HG03354 (cell line): Measurements from ENCODE around the gene LMO1.

Experiments used
- ATAC-seq: cut with Tn5 transposase; IDR thresholded peaks from one replicate; pipeline ENCODE4 v1.9.1; 2021; ENCODE audit warnings: mild to moderate bottlenecking; ENCODE audit not compliant: unreplicated experiment, poor library complexity, severe bottlenecking

The LMO1 gene

DNA sequence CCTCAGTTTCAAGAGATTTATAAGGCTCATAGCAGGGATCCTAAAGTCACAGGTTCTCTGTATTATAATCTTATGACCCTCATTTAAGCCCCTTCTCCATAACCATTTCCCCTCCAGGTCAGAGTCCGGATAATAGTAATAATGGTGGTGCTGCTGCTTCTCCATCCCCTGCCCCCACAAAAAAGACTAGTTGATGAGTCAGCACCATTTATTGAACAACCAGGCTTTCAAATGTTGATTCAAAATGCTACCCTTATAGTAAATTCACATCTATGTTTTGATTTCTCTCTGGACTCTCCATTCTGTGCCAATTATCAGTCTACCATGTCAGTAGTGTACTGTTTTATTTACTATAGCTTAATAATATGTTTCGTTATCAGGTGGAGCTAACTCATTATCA, 77.2 kb downstream of the LMO1 start:
- no peak for ATAC-seq

DNA sequence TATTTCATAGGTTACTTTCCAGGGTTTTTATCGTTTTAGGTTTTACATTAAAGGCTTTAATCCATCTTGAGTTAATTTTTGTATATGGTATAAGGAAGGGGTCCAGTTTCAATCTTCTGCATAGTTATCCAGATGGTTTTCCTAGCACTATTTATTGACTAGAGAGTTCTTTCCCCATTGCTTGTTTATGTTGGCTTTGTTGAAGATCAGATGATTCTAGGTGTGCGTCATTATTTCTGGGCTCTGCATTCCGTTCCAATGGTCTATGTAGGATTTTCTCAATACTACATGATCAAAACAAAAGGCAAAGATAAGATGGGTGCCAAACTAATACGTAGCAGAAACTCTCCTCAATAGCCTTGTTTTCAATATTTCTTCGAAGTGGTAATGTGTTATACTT, 80.6 kb downstream of the LMO1 start:
- no peak for ATAC-seq

DNA sequence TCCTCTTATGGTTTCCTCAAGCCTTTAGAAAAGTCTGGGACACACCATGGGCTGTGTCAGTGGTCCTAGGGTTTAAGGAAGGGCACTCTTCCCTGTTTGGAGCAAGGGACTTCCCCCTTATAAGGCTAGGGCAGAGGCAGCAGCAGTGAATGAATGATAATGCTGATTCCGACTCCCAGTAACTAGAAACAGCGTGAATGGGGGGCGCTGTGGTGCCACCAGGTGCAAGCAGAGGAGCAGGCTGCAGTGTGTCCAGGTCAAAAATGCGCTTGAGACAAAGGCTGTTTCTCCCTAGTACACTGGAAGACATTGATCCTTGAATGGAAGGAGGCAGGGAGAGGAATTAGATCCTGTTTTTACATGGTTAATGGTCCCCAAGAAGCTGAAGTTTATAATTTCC, 83.2 kb downstream of the LMO1 start:
- no peak for ATAC-seq

DNA sequence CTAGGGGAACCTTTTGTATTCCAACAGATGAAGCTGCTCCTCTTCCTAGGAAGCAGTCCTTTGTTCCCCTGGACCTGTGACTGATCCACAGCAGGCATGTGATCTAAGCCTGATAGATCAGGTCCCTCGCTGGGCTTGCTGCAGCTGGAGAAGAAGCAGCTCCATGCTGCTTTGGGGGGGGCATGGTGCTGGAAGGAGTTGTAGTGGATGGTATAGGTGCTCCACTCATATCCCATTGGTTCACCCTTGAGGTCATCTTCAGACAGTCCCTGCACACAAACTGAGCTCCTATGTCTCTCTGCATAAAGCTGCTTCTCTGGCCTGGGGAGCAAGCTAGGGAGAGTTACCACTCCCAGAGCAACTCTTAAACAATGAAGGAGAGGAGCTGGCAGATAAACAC, 85.4 kb downstream of the LMO1 start:
- no peak for ATAC-seq

DNA sequence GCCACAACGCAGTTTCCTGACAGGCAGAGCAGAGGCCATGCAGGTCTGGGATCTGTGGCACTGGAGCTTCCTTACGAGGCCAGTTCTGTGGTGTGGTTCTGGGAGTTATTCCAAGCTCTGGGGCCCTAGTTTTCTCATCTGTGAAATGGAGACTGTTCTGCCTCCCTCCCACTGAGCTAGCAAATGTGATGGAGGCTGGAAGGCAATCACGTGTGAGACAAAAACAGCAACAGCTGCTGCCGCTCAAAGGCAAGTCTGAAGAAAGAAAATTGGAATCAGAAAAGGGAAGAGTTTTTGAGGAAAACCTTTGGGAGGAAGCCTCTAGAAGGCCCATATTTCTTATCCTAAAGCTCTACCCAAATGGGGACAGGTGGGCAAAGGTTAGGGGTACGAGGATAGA, 86.5 kb downstream of the LMO1 start:
- no peak for ATAC-seq
